Measurements from ENCODE around the gene FXYD7. TPM values are rescaled to one million over a fixed set of nuclear protein-coding genes. Genes with fewer than 3 reads are reported as not detected.

The FXYD7 gene
- total RNA-seq, 2 experiments from 2014 or later: 0.50 to 6.1 TPM

DNA sequence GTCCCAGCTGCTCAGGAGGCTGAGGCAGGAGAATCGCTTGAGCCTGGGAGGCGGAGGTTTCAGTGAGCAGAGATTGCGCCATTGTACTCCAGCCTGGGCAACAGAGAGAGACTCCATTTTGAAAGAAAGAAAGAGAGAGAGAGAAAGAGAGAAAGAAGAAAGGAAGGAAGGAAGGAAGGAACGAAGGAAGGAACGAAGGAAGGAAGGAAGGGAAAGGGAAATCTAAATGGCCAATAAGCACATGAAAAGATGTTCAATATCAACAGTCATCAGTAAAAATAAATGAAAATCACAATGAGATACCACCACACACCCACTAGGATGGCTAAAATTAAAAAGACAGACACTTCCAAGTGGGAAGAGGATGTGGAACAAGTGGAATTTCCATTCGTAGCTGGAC is 31.2 kb downstream of the FXYD7 start:
- no peak overlapping the region for H2AFZ ChIP-seq (ENCODE audit: low read length)
- H4K20me1 ChIP-seq (ENCODE audit: insufficient read depth, low read length): no peaks in the 10 kb centered on the region
- no TSS peak for BruUV-seq (replicated peaks)
- no peak overlapping the region for H3K27ac ChIP-seq (ENCODE audit: low read depth, low read length, poor library complexity, severe bottlenecking)
- H3K9me3 ChIP-seq (ENCODE audit: low read length): peaks cover 13% of the 10 kb centered on the region; the same call in 1 of the 2 replicates
- H3K79me2 ChIP-seq (ENCODE audit: insufficient read depth, low read depth, low read length): no peaks in the 10 kb centered on the region
- CTCF ChIA-PET (ENCODE audit: unreplicated experiment): no interaction called here
- H3K4me2 ChIP-seq (ENCODE audit: low read length): no peak overlapping the region
- intact Hi-C loops (cut with micrococcal nuclease; ENCODE audit: unreplicated experiment): no loop called here
- no peaks in the 10 kb centered on the region for H3K9me2 ChIP-seq (ENCODE audit: insufficient read depth, low read length)
- POLR2A ChIA-PET: interaction anchor here (0.8 kb wide), 1 partner anchor 9 kb away, joined by 3 read pairs; no protein-coding TSS in a partner anchor
- H3K4me1 ChIP-seq (ENCODE audit: insufficient read depth, low read length, poor library complexity, severe bottlenecking): no peaks in the 10 kb centered on the region
- no peak for DNase-seq (ENCODE audit: low spot score)
- TF ChIP-seq, protein P1, sequence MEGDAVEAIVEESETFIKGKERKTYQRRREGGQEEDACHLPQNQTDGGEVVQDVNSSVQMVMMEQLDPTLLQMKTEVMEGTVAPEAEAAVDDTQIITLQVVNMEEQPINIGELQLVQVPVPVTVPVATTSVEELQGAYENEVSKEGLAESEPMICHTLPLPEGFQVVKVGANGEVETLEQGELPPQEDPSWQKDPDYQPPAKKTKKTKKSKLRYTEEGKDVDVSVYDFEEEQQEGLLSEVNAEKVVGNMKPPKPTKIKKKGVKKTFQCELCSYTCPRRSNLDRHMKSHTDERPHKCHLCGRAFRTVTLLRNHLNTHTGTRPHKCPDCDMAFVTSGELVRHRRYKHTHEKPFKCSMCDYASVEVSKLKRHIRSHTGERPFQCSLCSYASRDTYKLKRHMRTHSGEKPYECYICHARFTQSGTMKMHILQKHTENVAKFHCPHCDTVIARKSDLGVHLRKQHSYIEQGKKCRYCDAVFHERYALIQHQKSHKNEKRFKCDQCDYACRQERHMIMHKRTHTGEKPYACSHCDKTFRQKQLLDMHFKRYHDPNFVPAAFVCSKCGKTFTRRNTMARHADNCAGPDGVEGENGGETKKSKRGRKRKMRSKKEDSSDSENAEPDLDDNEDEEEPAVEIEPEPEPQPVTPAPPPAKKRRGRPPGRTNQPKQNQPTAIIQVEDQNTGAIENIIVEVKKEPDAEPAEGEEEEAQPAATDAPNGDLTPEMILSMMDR (conservative IDR thresholded peaks at IDR 0.05; ENCODE audit: low read length): no peak
- no peak for TF ChIP-seq EZH2phosphoT487 (IDR thresholded peaks at IDR 0.05; ENCODE audit: borderline replicate concordance, low read depth, low read length)
- H3K36me3 ChIP-seq (ENCODE audit: insufficient read depth, low read length): peaks cover 27% of the 10 kb centered on the region
- H3K4me3 ChIP-seq (ENCODE audit: low read depth, low read length, poor library complexity, severe bottlenecking): no peak overlapping the region

DNA sequence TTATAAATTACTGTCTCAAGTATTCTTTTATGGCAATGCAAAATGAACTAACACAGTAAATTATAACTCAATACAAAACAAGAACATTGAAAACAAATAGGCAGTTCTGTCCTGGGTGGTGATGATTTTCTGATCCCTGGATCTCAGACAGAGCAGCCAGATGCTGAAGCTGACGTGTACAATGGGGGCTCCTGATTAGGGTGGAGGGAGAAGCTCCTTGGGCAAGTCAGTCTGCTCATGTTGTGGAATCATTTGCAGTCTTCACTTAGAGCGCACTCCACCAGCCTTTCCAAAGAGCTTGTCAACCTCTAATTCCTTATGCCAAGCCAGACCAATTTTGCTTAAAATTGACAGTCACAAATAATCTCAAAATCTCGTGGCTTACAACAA is 33.1 kb downstream of the FXYD7 start:
- no peak for DNase-seq (ENCODE audit: low spot score)
- Histone ChIP-seq H4K20me1 (ENCODE audit: insufficient read depth, low read length) (no peaks in the 10 kb centered on the region), H3K9me2 (ENCODE audit: insufficient read depth, low read length) (no peaks in the 10 kb centered on the region), H3K27ac (ENCODE audit: low read depth, low read length, poor library complexity, severe bottlenecking) (no peak overlapping the region), H3K4me2 (ENCODE audit: low read length) (no peak overlapping the region), H3K9me3 (ENCODE audit: low read length) (peaks cover 13% of the 10 kb centered on the region; the same call in 1 of the 2 replicates), H3K36me3 (ENCODE audit: insufficient read depth, low read length) (peaks cover 12% of the 10 kb centered on the region), H3K4me1 (ENCODE audit: insufficient read depth, low read length, poor library complexity, severe bottlenecking) (no peaks in the 10 kb centered on the region), H3K79me2 (ENCODE audit: insufficient read depth, low read depth, low read length) (no peaks in the 10 kb centered on the region), H3K4me3 (ENCODE audit: low read depth, low read length, poor library complexity, severe bottlenecking) (no peak overlapping the region), H2AFZ (ENCODE audit: low read length) (no peak overlapping the region)
- CTCF ChIA-PET (ENCODE audit: unreplicated experiment): no interaction called here
- TF ChIP-seq, protein P1 (conservative IDR thresholded peaks at IDR 0.05; ENCODE audit: low read length): no peak
- no peak for TF ChIP-seq EZH2phosphoT487 (IDR thresholded peaks at IDR 0.05; ENCODE audit: borderline replicate concordance, low read depth, low read length)
- no TSS peak for BruUV-seq (replicated peaks)
- POLR2A ChIA-PET: no interaction called here
- intact Hi-C loops (cut with micrococcal nuclease; ENCODE audit: unreplicated experiment): no loop called here

DNA sequence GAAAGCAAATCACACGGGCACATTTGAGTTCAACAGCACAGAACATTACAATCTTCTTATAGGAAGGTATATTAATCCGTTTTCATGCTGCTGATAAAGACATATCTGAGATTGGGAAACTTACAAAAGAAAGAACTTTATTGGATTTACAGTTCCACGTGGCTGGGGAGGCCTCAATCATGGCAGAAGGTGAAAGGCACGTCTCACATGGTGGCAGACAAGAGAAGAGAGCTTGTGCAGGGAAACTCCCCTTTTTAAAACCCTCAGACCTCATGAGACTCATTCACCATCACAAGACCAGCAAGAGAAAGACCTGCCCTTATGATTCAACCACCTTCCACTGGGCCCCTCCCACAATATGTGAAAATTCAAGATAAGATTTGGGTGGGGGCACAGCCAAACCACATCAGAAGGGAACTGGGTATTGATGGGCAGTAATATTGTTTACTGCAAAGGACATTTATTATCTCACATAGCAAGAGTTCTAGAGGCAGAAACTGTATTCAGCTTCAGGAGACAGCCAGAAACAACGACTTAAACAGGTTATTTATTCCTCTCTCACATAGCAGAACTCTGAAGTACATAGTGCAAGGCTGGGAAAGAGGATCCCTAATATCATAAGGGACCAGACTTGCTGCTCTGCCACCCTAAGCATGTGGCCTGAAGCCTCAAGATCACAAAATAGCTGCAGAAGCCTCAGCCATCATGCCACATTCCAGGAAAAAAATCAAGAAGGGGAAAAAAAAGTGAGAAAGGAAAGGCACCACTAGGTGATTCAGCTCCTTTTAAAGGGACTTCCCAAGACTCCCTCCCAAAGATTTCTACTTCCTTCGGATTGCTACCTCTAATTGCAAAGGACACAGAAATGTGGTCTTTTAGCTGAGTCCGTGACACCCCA is 34.6 kb downstream of the FXYD7 start:
- Histone ChIP-seq H4K20me1 (ENCODE audit: insufficient read depth, low read length) (no peaks in the 10 kb centered on the region), H3K9me2 (ENCODE audit: insufficient read depth, low read length) (no peaks in the 10 kb centered on the region), H3K79me2 (ENCODE audit: insufficient read depth, low read depth, low read length) (no peaks in the 10 kb centered on the region), H3K4me1 (ENCODE audit: insufficient read depth, low read length, poor library complexity, severe bottlenecking) (no peaks in the 10 kb centered on the region), H3K36me3 (ENCODE audit: insufficient read depth, low read length) (no peaks in the 10 kb centered on the region), H3K4me3 (ENCODE audit: low read depth, low read length, poor library complexity, severe bottlenecking) (no peak overlapping the region), H3K27ac (ENCODE audit: low read depth, low read length, poor library complexity, severe bottlenecking) (no peak overlapping the region), H3K4me2 (ENCODE audit: low read length) (no peak overlapping the region), H2AFZ (ENCODE audit: low read length) (no peak overlapping the region), H3K9me3 (ENCODE audit: low read length) (peaks cover 13% of the 10 kb centered on the region; the same call in 1 of the 2 replicates)
- no peak for DNase-seq (ENCODE audit: low spot score)
- ChIA-PET POLR2A (no interaction called here), CTCF (ENCODE audit: unreplicated experiment) (no interaction called here)
- intact Hi-C loops (cut with micrococcal nuclease; ENCODE audit: unreplicated experiment): no loop called here
- BruUV-seq (replicated peaks): no TSS peak
- TF ChIP-seq EZH2phosphoT487 (IDR thresholded peaks at IDR 0.05; ENCODE audit: borderline replicate concordance, low read depth, low read length): no peak
- TF ChIP-seq, protein P1 (conservative IDR thresholded peaks at IDR 0.05; ENCODE audit: low read length): no peak

All from OCI-LY7 (cell line).